H1 (cell line): ENCODE measurements around the gene CCDC144A.
"Not testable (repeated sequence)": the region's sequence is repeated elsewhere in the genome, so short reads cannot be mapped to it uniquely, and the experiment has no call there.

Experiments used
- BCL11A ChIP-seq, 2 experiments: IDR thresholded peaks; one replicate each; pipeline ENCODE4 v1.6.1; 2011; ENCODE audit warnings: low read depth in 2 of 2, low read length in 2 of 2, mild to moderate bottlenecking in 2 of 2
- CBX8 ChIP-seq: fragments of 300-800, 300-1000 bp; sonication (generic); IDR thresholded peaks from 2 replicates; pipeline ENCODE4 v1.7.1; 2016; ENCODE audit warnings: low read depth, low read length, borderline replicate concordance
- CTBP2 ChIP-seq: IDR thresholded peaks from 2 replicates; pipeline ENCODE4 v1.7.0; 2011; ENCODE audit warnings: borderline replicate concordance, mild to moderate bottlenecking, moderate library complexity, mixed read lengths, low read length; ENCODE audit not compliant: insufficient read depth, insufficient read length
- EP300 ChIP-seq, 2 experiments: IDR thresholded peaks; 1 replicate in 1 of 2; 2 replicates in 1 of 2; pipeline ENCODE4 v1.6.1; 2011 to 2012; ENCODE audit warnings: low read depth in 2 of 2, low read length in 2 of 2, mild to moderate bottlenecking in 2 of 2, borderline replicate concordance in 1 of 2, inconsistent platforms in 1 of 2, moderate library complexity in 1 of 2
- EZH2 ChIP-seq: fragments of 200-600 bp; sonication (generic); IDR thresholded peaks from 2 replicates; pipeline ENCODE4 v1.7.1; 2012; ENCODE audit warnings: low read depth, mild to moderate bottlenecking, moderate library complexity, low read length, inconsistent platforms; ENCODE audit not compliant: severe bottlenecking
- JUND ChIP-seq: IDR thresholded peaks from 2 replicates; pipeline ENCODE4 v1.6.1; 2011; ENCODE audit warnings: mild to moderate bottlenecking, improper control_type of control experiment, low read length
- KDM5A ChIP-seq: fragments of 200-600 bp; IDR thresholded peaks from 2 replicates; pipeline ENCODE4 v1.7.1; 2012; ENCODE audit warnings: mild to moderate bottlenecking, low read length, inconsistent platforms, mixed read lengths
- MAFK ChIP-seq: IDR thresholded peaks from 2 replicates; pipeline ENCODE4 v1.6.1; 2012; ENCODE audit warnings: low read depth, mild to moderate bottlenecking, improper control_type of control experiment, low read length
- PHF8 ChIP-seq: fragments of 200-600 bp; sonication (generic); conservative IDR thresholded peaks from 2 replicates; pipeline ENCODE4 v1.7.1; 2012; ENCODE audit warnings: low read depth, mild to moderate bottlenecking, inconsistent platforms, low read length, moderate library complexity
- POLR2A ChIP-seq, 2 experiments: IDR thresholded peaks; 1 replicate in 1 of 2; 2 replicates in 1 of 2; pipeline ENCODE4 v1.6.1; 2011; ENCODE audit warnings: low read depth in 2 of 2, low read length in 2 of 2, mild to moderate bottlenecking in 2 of 2; ENCODE audit errors: control extremely low read depth in 1 of 2
- POLR2AphosphoS5 ChIP-seq: IDR thresholded peaks from 2 replicates; pipeline ENCODE4 v1.6.1; 2011; ENCODE audit warnings: low read depth, low read length
- ZNF274 ChIP-seq: IDR thresholded peaks from 2 replicates; pipeline ENCODE4 v1.7.0; 2012; ENCODE audit warnings: low read length, borderline replicate concordance; ENCODE audit errors: extremely low read depth
- TF ChIP-seq, protein P1 (sequence below), 3 experiments: IDR thresholded peaks; 1 replicate in 2 of 3; 2 replicates in 1 of 3; pipeline versions ENCODE4 v1.5.1 to v1.6.1; 2011; ENCODE audit warnings: low read length in 3 of 3, mild to moderate bottlenecking in 3 of 3, inconsistent platforms in 2 of 3, low read depth in 1 of 3, moderate library complexity in 1 of 3; ENCODE audit not compliant: insufficient read depth in 1 of 3; ENCODE audit errors: control extremely low read depth in 1 of 3
- TF ChIP-seq, protein P2 (sequence below): IDR thresholded peaks from 2 replicates; pipeline ENCODE4 v1.6.1; 2011; ENCODE audit warnings: low read depth, mild to moderate bottlenecking, low read length; ENCODE audit not compliant: insufficient read depth

DNA sequence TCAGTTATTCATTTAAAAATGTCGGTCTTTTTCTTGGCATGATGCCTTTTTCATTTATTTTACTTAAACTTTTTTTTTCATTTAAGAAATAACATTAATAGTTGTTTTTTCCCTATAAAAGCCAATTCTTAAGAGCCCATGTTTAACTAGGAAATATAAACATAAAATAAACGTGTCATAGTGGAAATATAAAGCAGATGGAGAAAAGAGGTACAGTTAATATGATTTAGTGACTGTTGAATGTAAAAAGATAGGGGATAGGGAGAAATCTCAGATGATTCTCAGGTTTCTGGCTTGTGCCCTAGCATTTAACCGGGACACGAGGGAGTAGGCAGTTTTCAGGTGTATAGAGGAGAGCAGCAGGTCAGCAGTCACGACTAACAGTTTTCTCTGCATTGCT is 7.6 kb downstream of the CCDC144A start:
- not testable (repeated sequence) for TF ChIP-seq POLR2A (IDR thresholded peaks at IDR 0.05; ENCODE audit: control extremely low read depth in 1 of 2, low read depth in 2 of 2, low read length in 2 of 2); CTBP2; EZH2; EP300 (IDR thresholded peaks at IDR 0.05; ENCODE audit: borderline replicate concordance in 1 of 2, low read depth in 2 of 2, low read length in 2 of 2); POLR2AphosphoS5; BCL11A (IDR thresholded peaks at IDR 0.05; ENCODE audit: low read depth in 2 of 2, low read length in 2 of 2); KDM5A; MAFK; CBX8; ZNF274; PHF8; JUND
- TF ChIP-seq, protein P1, sequence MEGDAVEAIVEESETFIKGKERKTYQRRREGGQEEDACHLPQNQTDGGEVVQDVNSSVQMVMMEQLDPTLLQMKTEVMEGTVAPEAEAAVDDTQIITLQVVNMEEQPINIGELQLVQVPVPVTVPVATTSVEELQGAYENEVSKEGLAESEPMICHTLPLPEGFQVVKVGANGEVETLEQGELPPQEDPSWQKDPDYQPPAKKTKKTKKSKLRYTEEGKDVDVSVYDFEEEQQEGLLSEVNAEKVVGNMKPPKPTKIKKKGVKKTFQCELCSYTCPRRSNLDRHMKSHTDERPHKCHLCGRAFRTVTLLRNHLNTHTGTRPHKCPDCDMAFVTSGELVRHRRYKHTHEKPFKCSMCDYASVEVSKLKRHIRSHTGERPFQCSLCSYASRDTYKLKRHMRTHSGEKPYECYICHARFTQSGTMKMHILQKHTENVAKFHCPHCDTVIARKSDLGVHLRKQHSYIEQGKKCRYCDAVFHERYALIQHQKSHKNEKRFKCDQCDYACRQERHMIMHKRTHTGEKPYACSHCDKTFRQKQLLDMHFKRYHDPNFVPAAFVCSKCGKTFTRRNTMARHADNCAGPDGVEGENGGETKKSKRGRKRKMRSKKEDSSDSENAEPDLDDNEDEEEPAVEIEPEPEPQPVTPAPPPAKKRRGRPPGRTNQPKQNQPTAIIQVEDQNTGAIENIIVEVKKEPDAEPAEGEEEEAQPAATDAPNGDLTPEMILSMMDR (IDR thresholded peaks at IDR 0.05; ENCODE audit: control extremely low read depth in 1 of 3, insufficient read depth in 1 of 3, low read depth in 1 of 3, low read length in 3 of 3): not testable (repeated sequence)
- TF ChIP-seq, protein P2, sequence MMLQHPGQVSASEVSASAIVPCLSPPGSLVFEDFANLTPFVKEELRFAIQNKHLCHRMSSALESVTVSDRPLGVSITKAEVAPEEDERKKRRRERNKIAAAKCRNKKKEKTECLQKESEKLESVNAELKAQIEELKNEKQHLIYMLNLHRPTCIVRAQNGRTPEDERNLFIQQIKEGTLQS: not testable (repeated sequence)
